Fibroblast of lung (primary cell): ENCODE results near the gene AQP1. TPM values are rescaled to one million over a fixed set of nuclear protein-coding genes. Genes with fewer than 3 reads are reported as not detected.

Experiments used
- DNase-seq, 2 donors: peaks; one replicate each; pipeline versions ENCODE4 v3.0.0 to v3.0.0-alpha.2; 2010; ENCODE audit warnings: low read depth in 2 of 2
- H2AFZ ChIP-seq: 2 replicates; pipeline ENCODE4 v1.5.1; 2012; ENCODE audit warnings: low read length, control low read depth, inconsistent platforms
- H3K27ac ChIP-seq: 2 replicates; pipeline ENCODE4 v1.5.1; 2011; ENCODE audit warnings: low read length, control low read depth; ENCODE audit not compliant: insufficient read depth
- H3K27me3 ChIP-seq: 2 replicates; pipeline ENCODE4 v1.5.1; 2011; ENCODE audit warnings: mild to moderate bottlenecking, low read length; ENCODE audit not compliant: control insufficient read depth, insufficient read depth
- H3K36me3 ChIP-seq: 2 replicates; pipeline ENCODE4 v1.5.1; 2011; ENCODE audit warnings: low read length; ENCODE audit not compliant: control insufficient read depth, insufficient read depth
- H3K4me1 ChIP-seq: 2 replicates; pipeline ENCODE4 v1.5.1; 2011; ENCODE audit warnings: low read length; ENCODE audit not compliant: control insufficient read depth, insufficient read depth; ENCODE audit errors: extremely low read depth
- H3K4me2 ChIP-seq: 2 replicates; pipeline ENCODE4 v1.5.1; 2011; ENCODE audit warnings: low read length, control low read depth; ENCODE audit not compliant: insufficient read depth; ENCODE audit errors: extremely low read depth
- H3K4me3 ChIP-seq, 4 experiments: fragments of 200-600 bp in 1 of 4; sonication (generic) in 1 of 4; replicated peaks in 1 of 4; 2 replicates each; pipeline ENCODE4 v1.5.1; 2011 to 2016; ENCODE audit warnings: low read length in 4 of 4, low read depth in 3 of 4, mild to moderate bottlenecking in 3 of 4, control low read depth in 2 of 4, inconsistent platforms in 1 of 4, mixed read lengths in 1 of 4; ENCODE audit not compliant: insufficient read depth in 1 of 4; ENCODE audit errors: control extremely low read depth in 1 of 4
- H3K79me2 ChIP-seq: 2 replicates; pipeline ENCODE4 v1.5.1; 2012; ENCODE audit warnings: mild to moderate bottlenecking, low read length, inconsistent platforms; ENCODE audit not compliant: control insufficient read depth, insufficient read depth
- H3K9ac ChIP-seq: 2 replicates; pipeline ENCODE4 v1.5.1; 2011; ENCODE audit warnings: mild to moderate bottlenecking, low read length, control low read depth; ENCODE audit not compliant: insufficient read depth
- H3K9me3 ChIP-seq: 2 replicates; pipeline ENCODE4 v1.5.1; 2012; ENCODE audit warnings: low read depth, low read length; ENCODE audit not compliant: control insufficient read depth, insufficient read depth
- H4K20me1 ChIP-seq: 2 replicates; pipeline ENCODE4 v1.5.1; 2011; ENCODE audit warnings: low read length; ENCODE audit not compliant: control insufficient read depth, insufficient read depth; ENCODE audit errors: extremely low read depth
- CTCF ChIP-seq, 2 donors: IDR thresholded peaks in 1 of 2; conservative IDR thresholded peaks in 1 of 2; 1 replicate in 1 of 2; 2 replicates in 1 of 2; pipeline ENCODE4 v1.5.1; 2011 to 2012; ENCODE audit warnings: low read length in 2 of 2, control low read depth in 1 of 2, inconsistent platforms in 1 of 2, low read depth in 1 of 2, mild to moderate bottlenecking in 1 of 2
- EZH2 ChIP-seq: IDR thresholded peaks from 2 replicates; pipeline ENCODE4 v1.5.1; 2012; ENCODE audit warnings: low read length, control low read depth, mild to moderate bottlenecking; ENCODE audit errors: missing control alignments
- polyA plus RNA-seq, 2 donors: library from polyadenylated mRNA; depleted of rRNA in 1 of 2; stranded (reverse) in 1 of 2; unstranded in 1 of 2; fragments of >200 nt; gene quantifications; 2 replicates each; pipeline ENCODE4 v1.2.1, GENCODE V29; 2011 to 2012; ENCODE audit warnings: missing spikeins in 1 of 2
- total RNA-seq: library from RNA; depleted of rRNA; stranded (reverse); fragments of >200 nt; gene quantifications from 2 replicates; pipeline ENCODE4 v1.2.1, GENCODE V29; 2014

AQP1 gene
- total and polyA plus RNA-seq, 2 donors (not counting 1 experiment from before 2014, with no cell fraction given), result 13.0 to 44.6 TPM

- H3K79me2 ChIP-seq, result no peaks in the 10 kb centered on the region
- peaks cover 24% of the 10 kb centered on the region for H3K4me1 ChIP-seq
- no peak overlapping the region for H3K4me2 ChIP-seq
- no peak overlapping the region for H2AFZ ChIP-seq
- no peak overlapping the region for H3K9ac ChIP-seq
- H3K27me3 ChIP-seq, result no peaks in the 10 kb centered on the region
- H3K27ac ChIP-seq, result no peak overlapping the region
- no peak overlapping the region for H3K4me3 ChIP-seq
- no peaks in the 10 kb centered on the region for H3K36me3 ChIP-seq
- no peaks in the 10 kb centered on the region for H4K20me1 ChIP-seq
- TF ChIP-seq CTCF (conservative IDR thresholded peaks at IDR 0.05 in 1 of 2, IDR thresholded peaks at IDR 0.05 in 1 of 2; ENCODE audit: low read depth in 1 of 2, low read length in 2 of 2) (no peak), EZH2 (no peak)
- no peak for DNase-seq
- no peaks in the 10 kb centered on the region for H3K9me3 ChIP-seq
Measured at GRCh38 chr7:30917216-30917893, 5.7 kb downstream of the AQP1 start.

- TF ChIP-seq EZH2 (no peak), CTCF (conservative IDR thresholded peaks at IDR 0.05 in 1 of 2, IDR thresholded peaks at IDR 0.05 in 1 of 2; ENCODE audit: low read depth in 1 of 2, low read length in 2 of 2) (no peak)
- Histone ChIP-seq H3K36me3 (no peaks in the 10 kb centered on the region), H3K27ac (no peak overlapping the region), H3K4me1 (peaks cover 24% of the 10 kb centered on the region), H3K27me3 (no peaks in the 10 kb centered on the region), H3K9ac (no peak overlapping the region), H3K4me3 (no peak overlapping the region), H3K9me3 (no peaks in the 10 kb centered on the region), H3K79me2 (no peaks in the 10 kb centered on the region), H3K4me2 (no peak overlapping the region), H2AFZ (no peak overlapping the region), H4K20me1 (no peaks in the 10 kb centered on the region)
- no peak for DNase-seq
Measured at GRCh38 chr7:30918676-30919075, 7.0 kb downstream of the AQP1 start.

GRCh38 chr7:30920021-30920583 lies 8.4 kb downstream of the AQP1 start:
- DNase-seq, result peak in 1 of 2 donors; percentile 50
- no peak overlapping the region for H3K27ac ChIP-seq
- TF ChIP-seq CTCF (conservative IDR thresholded peaks at IDR 0.05 in 1 of 2, IDR thresholded peaks at IDR 0.05 in 1 of 2; ENCODE audit: low read depth in 1 of 2, low read length in 2 of 2) (no peak), EZH2 (no peak)
- H3K4me3 ChIP-seq, result no peak overlapping the region
- no peak overlapping the region for H3K9ac ChIP-seq
- no peaks in the 10 kb centered on the region for H3K9me3 ChIP-seq
- H3K27me3 ChIP-seq, result no peaks in the 10 kb centered on the region
- H3K4me1 ChIP-seq, result peaks cover 13% of the 10 kb centered on the region
- H3K36me3 ChIP-seq, result no peaks in the 10 kb centered on the region
- no peaks in the 10 kb centered on the region for H3K79me2 ChIP-seq
- no peak overlapping the region for H3K4me2 ChIP-seq
- H2AFZ ChIP-seq, result no peak overlapping the region
- H4K20me1 ChIP-seq, result no peaks in the 10 kb centered on the region
